KMS-11 (cell line): ENCODE results near the gene POLR1H.

Source experiments
- H2AFZ ChIP-seq: fragments of 200-600 bp; sonication (generic); 2 replicates; pipeline ENCODE4 v1.6.1; 2016; ENCODE audit warnings: antibody characterized with exemption, mixed run types, low read depth
- H3K27ac ChIP-seq: fragments of 200-600 bp; sonication (generic); 2 replicates; pipeline ENCODE4 v1.6.1; 2016; ENCODE audit warnings: mild to moderate bottlenecking, mixed run types
- H3K27me3 ChIP-seq: fragments of 200-600 bp; sonication (generic); 2 replicates; pipeline ENCODE4 v1.6.1; 2017; ENCODE audit warnings: mild to moderate bottlenecking, low read depth, mixed run types, moderate library complexity; ENCODE audit not compliant: insufficient read depth
- H3K36me3 ChIP-seq: fragments of 200-600 bp; sonication (generic); 2 replicates; pipeline ENCODE4 v1.6.1; 2017; ENCODE audit warnings: mild to moderate bottlenecking, mixed run types; ENCODE audit not compliant: insufficient read depth
- H3K4me1 ChIP-seq: fragments of 200-600 bp; sonication (generic); 2 replicates; pipeline ENCODE4 v1.6.1; 2016; ENCODE audit warnings: mild to moderate bottlenecking, low read depth, mixed run types; ENCODE audit not compliant: poor library complexity, severe bottlenecking
- H3K4me2 ChIP-seq: fragments of 200-600 bp; sonication (generic); 2 replicates; pipeline ENCODE4 v1.7.0; 2016; ENCODE audit warnings: mild to moderate bottlenecking, mixed run types
- H3K4me3 ChIP-seq: fragments of 200-600 bp; sonication (generic); IDR thresholded peaks from 2 replicates; pipeline ENCODE4 v1.6.1; 2017; ENCODE audit warnings: low read depth, low read length, mixed read lengths; ENCODE audit not compliant: insufficient read depth
- H3K79me2 ChIP-seq: fragments of 200-600 bp; sonication (generic); 2 replicates; pipeline ENCODE4 v1.6.1; 2016; ENCODE audit warnings: low read depth, mixed run types; ENCODE audit not compliant: insufficient read depth
- H3K9ac ChIP-seq: fragments of 200-600 bp; sonication (generic); 2 replicates; pipeline ENCODE4 v1.6.1; 2016; ENCODE audit warnings: mild to moderate bottlenecking, mixed run types
- H4K20me1 ChIP-seq: fragments of 200-600 bp; sonication (generic); 2 replicates; pipeline ENCODE4 v1.6.1; 2016; ENCODE audit warnings: mild to moderate bottlenecking, mixed run types; ENCODE audit not compliant: insufficient read depth
- CTCF ChIP-seq: fragments of 200-600 bp; sonication (generic); conservative IDR thresholded peaks from 2 replicates; pipeline ENCODE4 v1.6.1; 2017; ENCODE audit warnings: low read depth, mild to moderate bottlenecking, antibody characterized with exemption, low read length, moderate library complexity, mixed read lengths

POLR1H gene

GRCh38 chr6:30104661-30105060, 43.6 kb downstream of the POLR1H start:
- H3K36me3 ChIP-seq, result no peaks in the 10 kb centered on the region
- no peaks in the 10 kb centered on the region for H3K79me2 ChIP-seq
- peaks cover 19% of the 10 kb centered on the region; the same call in 1 of the 2 replicates for H3K27me3 ChIP-seq
- H3K4me1 ChIP-seq, result peaks cover 42% of the 10 kb centered on the region
- no peaks in the 10 kb centered on the region for H4K20me1 ChIP-seq
- no peak overlapping the region for H3K4me2 ChIP-seq
- no peak overlapping the region for H3K4me3 ChIP-seq
- no peak overlapping the region for H3K27ac ChIP-seq
- no peak overlapping the region for H3K9ac ChIP-seq
- no peak overlapping the region for H2AFZ ChIP-seq
- TF ChIP-seq CTCF, result no peak

- H3K36me3 ChIP-seq, result no peaks in the 10 kb centered on the region
- peaks cover 53% of the 10 kb centered on the region for H3K4me1 ChIP-seq
- H3K79me2 ChIP-seq, result no peaks in the 10 kb centered on the region
- no peaks in the 10 kb centered on the region for H3K27me3 ChIP-seq
- no peaks in the 10 kb centered on the region for H4K20me1 ChIP-seq
- no peak overlapping the region for H3K27ac ChIP-seq
- no peak for TF ChIP-seq CTCF
- no peak overlapping the region for H3K9ac ChIP-seq
- no peak overlapping the region for H2AFZ ChIP-seq
- peak overlapping the region; percentile 91; the same call in 1 of the 2 replicates for H3K4me2 ChIP-seq
- no peak overlapping the region for H3K4me3 ChIP-seq
These were observed 50.3 kb downstream of the POLR1H start for GRCh38 chr6:30111266-30111856.

- no peaks in the 10 kb centered on the region for H3K79me2 ChIP-seq
- peak overlapping the region; percentile 91 for H3K4me2 ChIP-seq
- no peaks in the 10 kb centered on the region for H3K36me3 ChIP-seq
- no peaks in the 10 kb centered on the region for H4K20me1 ChIP-seq
- H2AFZ ChIP-seq, result no peak overlapping the region
- no peak overlapping the region for H3K4me3 ChIP-seq
- no peak for TF ChIP-seq CTCF
- H3K4me1 ChIP-seq, result peaks cover 54% of the 10 kb centered on the region
- H3K27ac ChIP-seq, result 0 out of 2 replicates have a peak overlapping the region, but pooled peaks have one; percentile 5
- H3K9ac ChIP-seq, result no peak overlapping the region
- no peaks in the 10 kb centered on the region for H3K27me3 ChIP-seq
These were observed 51.4 kb downstream of the POLR1H start for GRCh38 chr6:30112402-30112994.

- Histone ChIP-seq H3K36me3 (no peaks in the 10 kb centered on the region), H3K4me1 (peaks cover 50% of the 10 kb centered on the region), H2AFZ (no peak within 1 kb of the TSS), H3K27ac (peak within 1 kb of the TSS; percentile 32; the same call in 1 of the 2 replicates), H3K9ac (no peak within 1 kb of the TSS), H4K20me1 (no peaks in the 10 kb centered on the region), H3K27me3 (no peaks in the 10 kb centered on the region), H3K4me2 (peak within 1 kb of the TSS; percentile 91), H3K79me2 (no peaks in the 10 kb centered on the region), H3K4me3 (no peak within 1 kb of the TSS)
- TF ChIP-seq CTCF, result no peak
These were observed 52.1 kb downstream of the POLR1H start, which contains the start of gene TRIM31 for GRCh38 chr6:30113003-30113759. TSS of gene TRIM31 (minus strand) at chr6:30113090. CDS start at chr6:30112805, 285 bp downstream.
